Neural progenitor cell (in vitro differentiated cells): ENCODE data around the gene UPF3A.

Source experiments
- CTCF ChIP-seq: fragments of 200-600 bp; sonication (generic); IDR thresholded peaks from 2 replicates; pipeline ENCODE4 v1.5.1; 2017; ENCODE audit warnings: antibody characterized with exemption, mild to moderate bottlenecking
- EZH2 ChIP-seq: fragments of 200-600 bp; sonication (generic); IDR thresholded peaks from 2 replicates; pipeline ENCODE4 v1.6.1; 2017; ENCODE audit warnings: antibody characterized with exemption, mild to moderate bottlenecking, moderate library complexity
- EZH2phosphoT487 ChIP-seq: fragments of 200-600 bp; sonication (generic); IDR thresholded peaks from 2 replicates; pipeline ENCODE4 v1.6.1; 2017; ENCODE audit warnings: antibody characterized with exemption

- TF ChIP-seq CTCF (no peak), EZH2 (no peak), EZH2phosphoT487 (no peak)
Measured at GRCh38 chr13:114325729-114326128, 44.3 kb downstream of the UPF3A start.
